IPS-11a (cell line): ENCODE data around the gene TMEM242.
"Not testable (repeated sequence)": the region's sequence is repeated elsewhere in the genome, so short reads cannot be mapped to it uniquely, and the experiment has no call there.

Source experiments
- H3K4me3 ChIP-seq: one replicate; pipeline ENCODE4 v1.5.1; 2013; ENCODE audit warnings: low read depth, low read length, control low read depth

The TMEM242 gene

GRCh38 chr6:157323255-157323965 is at the start of gene TMEM242:
TMEM242 (minus strand) TSS chr6:157323519; CDS start chr6:157323499, 20 bp downstream.
- H3K4me3 ChIP-seq = peak within 1 kb of the TSS; percentile 97

- no peak overlapping the region for H3K4me3 ChIP-seq
Measured at GRCh38 chr6:157372501-157373280, 49.4 kb upstream of the TMEM242 start.

- no peak overlapping the region for H3K4me3 ChIP-seq
Measured at GRCh38 chr6:157370755-157371154, 47.4 kb upstream of the TMEM242 start.

- H3K4me3 ChIP-seq = no peak overlapping the region
Measured at GRCh38 chr6:157368359-157369049, 45.2 kb upstream of the TMEM242 start.

GRCh38 chr6:157366648-157367047 is 43.3 kb upstream of the TMEM242 start:
- no peak overlapping the region for H3K4me3 ChIP-seq

- H3K4me3 ChIP-seq = no peak overlapping the region
Measured at GRCh38 chr6:157364705-157365104, 41.4 kb upstream of the TMEM242 start.

- no peak overlapping the region for H3K4me3 ChIP-seq
Measured at GRCh38 chr6:157361886-157362285, 38.6 kb upstream of the TMEM242 start.

- no peak overlapping the region for H3K4me3 ChIP-seq
Measured at GRCh38 chr6:157358287-157358686, 35.0 kb upstream of the TMEM242 start.

GRCh38 chr6:157346373-157346772 is 23.1 kb upstream of the TMEM242 start:
- no peak overlapping the region for H3K4me3 ChIP-seq

GRCh38 chr6:157343732-157344131 is 20.4 kb upstream of the TMEM242 start:
- H3K4me3 ChIP-seq = no peak overlapping the region

- no peak overlapping the region for H3K4me3 ChIP-seq
Measured at GRCh38 chr6:157339432-157339831, 16.1 kb upstream of the TMEM242 start.

- no peak overlapping the region for H3K4me3 ChIP-seq
Measured at GRCh38 chr6:157337751-157338150, 14.4 kb upstream of the TMEM242 start.

- H3K4me3 ChIP-seq = not testable (repeated sequence)
Measured at GRCh38 chr6:157337276-157337675, 14.0 kb upstream of the TMEM242 start.

- H3K4me3 ChIP-seq = no peak overlapping the region
Measured at GRCh38 chr6:157335829-157336228, 12.5 kb upstream of the TMEM242 start.

- no peak overlapping the region for H3K4me3 ChIP-seq
Measured at GRCh38 chr6:157333956-157334355, 10.6 kb upstream of the TMEM242 start.

GRCh38 chr6:157333537-157333936 is 10.2 kb upstream of the TMEM242 start:
- no peak overlapping the region for H3K4me3 ChIP-seq

- no peak overlapping the region for H3K4me3 ChIP-seq
Measured at GRCh38 chr6:157332813-157333212, 9.5 kb upstream of the TMEM242 start.

GRCh38 chr6:157330831-157331230 is 7.5 kb upstream of the TMEM242 start:
- no peak overlapping the region for H3K4me3 ChIP-seq

- no peak overlapping the region for H3K4me3 ChIP-seq
Measured at GRCh38 chr6:157329829-157330228, 6.5 kb upstream of the TMEM242 start.

- no peak overlapping the region for H3K4me3 ChIP-seq
Measured at GRCh38 chr6:157328108-157328692, 4.9 kb upstream of the TMEM242 start.

- H3K4me3 ChIP-seq = no peak overlapping the region
Measured at GRCh38 chr6:157326979-157327378, 3.7 kb upstream of the TMEM242 start.
